Measurements from ENCODE around the gene CAPNS2.

DNA sequence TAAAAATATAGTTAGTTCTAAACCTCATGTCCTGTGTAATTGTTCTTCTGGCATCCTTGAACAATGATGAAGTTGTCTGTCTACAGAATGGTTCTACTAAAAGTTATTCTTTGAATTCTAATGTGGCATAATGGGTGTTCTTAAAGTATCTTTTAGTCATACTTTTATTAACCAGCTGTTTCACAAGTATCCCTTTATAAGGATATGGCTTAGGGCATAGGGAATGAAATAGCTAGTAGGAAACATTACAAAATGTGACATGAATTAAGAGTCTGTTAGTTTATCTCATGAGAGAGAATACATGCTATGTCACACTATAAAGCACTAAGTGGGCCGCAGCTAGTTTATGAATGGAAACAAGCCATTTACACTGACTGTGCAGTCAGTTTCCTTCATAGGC lies 26.3 kb upstream of the CAPNS2 start:
- TF ChIP-seq CTCF (IDR thresholded peaks at IDR 0.05 in 2 of 3, conservative IDR thresholded peaks at IDR 0.05 in 1 of 3; ENCODE audit: borderline replicate concordance in 1 of 3, insufficient read depth in 1 of 3, low read depth in 2 of 3, low read length in 2 of 3): no peak
- TF ChIP-seq, protein P1, sequence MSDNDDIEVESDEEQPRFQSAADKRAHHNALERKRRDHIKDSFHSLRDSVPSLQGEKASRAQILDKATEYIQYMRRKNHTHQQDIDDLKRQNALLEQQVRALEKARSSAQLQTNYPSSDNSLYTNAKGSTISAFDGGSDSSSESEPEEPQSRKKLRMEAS (IDR thresholded peaks at IDR 0.05): no peak
- TF ChIP-seq JUND (IDR thresholded peaks at IDR 0.05): no peak
- TF ChIP-seq POLR2A (IDR thresholded peaks at IDR 0.05; ENCODE audit: borderline replicate concordance, extremely low read depth, insufficient read depth, insufficient read length): no peak
- TF ChIP-seq EZH2phosphoT487 (IDR thresholded peaks at IDR 0.05; ENCODE audit: borderline replicate concordance): no peak
- no peak for TF ChIP-seq EZH2 (IDR thresholded peaks at IDR 0.05)
- no peak for TF ChIP-seq REST (IDR thresholded peaks at IDR 0.05; ENCODE audit: low read depth)
- no peak for TF ChIP-seq POLR2AphosphoS5 (IDR thresholded peaks at IDR 0.05; ENCODE audit: low read depth, low read length)

Data from HCT116 (cell line).